ENCODE data around the gene TAS2R8. TPM values are rescaled to one million over a fixed set of nuclear protein-coding genes. Genes with fewer than 3 reads are reported as not detected.
"Not testable (repeated sequence)": the region's sequence is repeated elsewhere in the genome, so short reads cannot be mapped to it uniquely, and the experiment has no call there.

The TAS2R8 gene
- total RNA-seq, 1 donor from 2014 or later = not detected

GRCh38 chr12:10802587-10802986 lies 4.5 kb downstream of the TAS2R8 start, which contains the start of gene TAS2R7:
TSS of gene TAS2R7 (minus strand) at chr12:10802627. CDS start at chr12:10802570, 57 bp downstream.
- no peak within 1 kb of the TSS for H3K27ac Mint-ChIP-seq
- intact Hi-C loops (cut with micrococcal nuclease) = no loop called here
- peaks cover 19% of the 10 kb centered on the region for H3K27me3 Mint-ChIP-seq (ENCODE audit: low read depth)
- no peaks in the 10 kb centered on the region for H3K4me1 Mint-ChIP-seq (ENCODE audit: low read depth)
- no peak for DNase-seq (ENCODE audit: low spot score)
- H3K4me3 Mint-ChIP-seq (ENCODE audit: low read depth) = no peak within 1 kb of the TSS
- H3K9me3 Mint-ChIP-seq = no peaks in the 10 kb centered on the region
- H3K36me3 Mint-ChIP-seq (ENCODE audit: low read depth) = no peaks in the 10 kb centered on the region

- Mint-ChIP-seq H3K4me3 (ENCODE audit: low read depth) (no peak overlapping the region), H3K27me3 (ENCODE audit: low read depth) (peaks cover 23% of the 10 kb centered on the region), H3K9me3 (no peaks in the 10 kb centered on the region), H3K36me3 (ENCODE audit: low read depth) (no peaks in the 10 kb centered on the region), H3K4me1 (ENCODE audit: low read depth) (no peaks in the 10 kb centered on the region), H3K27ac (no peak overlapping the region)
- DNase-seq (ENCODE audit: low spot score) = no peak
- intact Hi-C loops (cut with micrococcal nuclease) = no loop called here
These were observed 5.3 kb downstream of the TAS2R8 start for GRCh38 chr12:10801741-10802140.

- DNase-seq (ENCODE audit: low spot score) = no peak
- peaks cover 7% of the 10 kb centered on the region for H3K27me3 Mint-ChIP-seq (ENCODE audit: low read depth)
- intact Hi-C loops (cut with micrococcal nuclease) = no loop called here
These were observed 12.9 kb downstream of the TAS2R8 start for GRCh38 chr12:10794222-10794621.

GRCh38 chr12:10791769-10792168 lies 15.3 kb downstream of the TAS2R8 start:
- H3K27ac Mint-ChIP-seq; intact Hi-C loops (cut with micrococcal nuclease); H3K4me3 Mint-ChIP-seq (ENCODE audit: low read depth); H3K4me1 Mint-ChIP-seq (ENCODE audit: low read depth); H3K27me3 Mint-ChIP-seq (ENCODE audit: low read depth); H3K9me3 Mint-ChIP-seq; DNase-seq (ENCODE audit: low spot score); H3K36me3 Mint-ChIP-seq (ENCODE audit: low read depth): not testable (repeated sequence)

More at GRCh38 chr12:10794222-10794621, 12.9 kb downstream of the TAS2R8 start:
- Mint-ChIP-seq H3K4me1 (ENCODE audit: low read depth) (no peaks in the 10 kb centered on the region), H3K27ac (no peak overlapping the region), H3K4me3 (ENCODE audit: low read depth) (no peak overlapping the region), H3K36me3 (ENCODE audit: low read depth) (no peaks in the 10 kb centered on the region), H3K9me3 (no peaks in the 10 kb centered on the region)

GRCh38 chr12:10783252-10783651 lies 23.8 kb downstream of the TAS2R8 start:
- H3K36me3 Mint-ChIP-seq (ENCODE audit: low read depth) = no peaks in the 10 kb centered on the region
- H3K4me1 Mint-ChIP-seq (ENCODE audit: low read depth) = no peaks in the 10 kb centered on the region
- intact Hi-C loops (cut with micrococcal nuclease) = no loop called here
- H3K27me3 Mint-ChIP-seq (ENCODE audit: low read depth) = peaks cover 6% of the 10 kb centered on the region
- no peak overlapping the region for H3K4me3 Mint-ChIP-seq (ENCODE audit: low read depth)
- DNase-seq (ENCODE audit: low spot score) = no peak
- no peaks in the 10 kb centered on the region for H3K9me3 Mint-ChIP-seq
- H3K27ac Mint-ChIP-seq = no peak overlapping the region

- Mint-ChIP-seq H3K4me3 (ENCODE audit: low read depth) (no peak overlapping the region), H3K4me1 (ENCODE audit: low read depth) (no peaks in the 10 kb centered on the region), H3K36me3 (ENCODE audit: low read depth) (no peaks in the 10 kb centered on the region), H3K9me3 (no peaks in the 10 kb centered on the region), H3K27ac (no peak overlapping the region), H3K27me3 (ENCODE audit: low read depth) (peaks cover 16% of the 10 kb centered on the region)
- intact Hi-C loops (cut with micrococcal nuclease) = no loop called here
- DNase-seq (ENCODE audit: low spot score) = no peak
These were observed 28.0 kb downstream of the TAS2R8 start for GRCh38 chr12:10779103-10779502.

- Mint-ChIP-seq H3K27me3 (ENCODE audit: low read depth) (peaks cover 44% of the 10 kb centered on the region), H3K27ac (no peak overlapping the region), H3K9me3 (no peaks in the 10 kb centered on the region), H3K4me1 (ENCODE audit: low read depth) (no peaks in the 10 kb centered on the region), H3K4me3 (ENCODE audit: low read depth) (no peak overlapping the region), H3K36me3 (ENCODE audit: low read depth) (no peaks in the 10 kb centered on the region)
- DNase-seq (ENCODE audit: low spot score) = no peak
- intact Hi-C loops (cut with micrococcal nuclease) = no loop called here
These were observed 35.9 kb downstream of the TAS2R8 start for GRCh38 chr12:10771132-10771733.

- DNase-seq (ENCODE audit: low spot score) = no peak
- H3K4me3 Mint-ChIP-seq (ENCODE audit: low read depth) = no peak overlapping the region
- H3K27me3 Mint-ChIP-seq (ENCODE audit: low read depth) = peaks cover 26% of the 10 kb centered on the region
- H3K9me3 Mint-ChIP-seq = peaks cover 8% of the 10 kb centered on the region
- no peaks in the 10 kb centered on the region for H3K36me3 Mint-ChIP-seq (ENCODE audit: low read depth)
- H3K27ac Mint-ChIP-seq = no peak overlapping the region
- no peaks in the 10 kb centered on the region for H3K4me1 Mint-ChIP-seq (ENCODE audit: low read depth)
- intact Hi-C loops (cut with micrococcal nuclease) = no loop called here
These were observed 47.4 kb downstream of the TAS2R8 start for GRCh38 chr12:10759657-10760056.

- peaks cover 29% of the 10 kb centered on the region for H3K27me3 Mint-ChIP-seq (ENCODE audit: low read depth)
These were observed 50.9 kb downstream of the TAS2R8 start for GRCh38 chr12:10756194-10756593.

More at GRCh38 chr12:10756194-10756593, 50.9 kb downstream of the TAS2R8 start:
- no peak overlapping the region for H3K27ac Mint-ChIP-seq
- no peak for DNase-seq (ENCODE audit: low spot score)
- no peak overlapping the region for H3K4me3 Mint-ChIP-seq (ENCODE audit: low read depth)
- H3K4me1 Mint-ChIP-seq (ENCODE audit: low read depth) = no peaks in the 10 kb centered on the region
- no peaks in the 10 kb centered on the region for H3K36me3 Mint-ChIP-seq (ENCODE audit: low read depth)
- intact Hi-C loops (cut with micrococcal nuclease) = no loop called here
- peaks cover 8% of the 10 kb centered on the region for H3K9me3 Mint-ChIP-seq

Other genes starting within 250 kb of the TAS2R8 start
- 69.4 and 70.2 TPM in 2 replicates for gene MAGOHB, start 193.7 kb downstream of the TAS2R8 start, total RNA-seq
- gene STYK1, start 133.2 kb downstream of the TAS2R8 start, total RNA-seq = not detected in 2 replicates
- gene YBX3, start 84.0 kb downstream of the TAS2R8 start, total RNA-seq = 146 and 150 TPM in 2 replicates
- gene TAS2R7, start 4.7 kb downstream of the TAS2R8 start, total RNA-seq = not detected in 2 replicates
- gene TAS2R9, start 2.9 kb upstream of the TAS2R8 start, total RNA-seq = not detected in 2 replicates
- not detected in 2 replicates for gene TAS2R10, start 19.1 kb upstream of the TAS2R8 start, total RNA-seq
- 1.6 and 1.7 TPM in 2 replicates for gene PRR4, start 42.2 kb upstream of the TAS2R8 start, total RNA-seq
- 17.2 and 22.3 TPM in 2 replicates for gene PRH1, start 77.0 kb upstream of the TAS2R8 start, total RNA-seq
- 0.74 and 0.84 TPM in 2 replicates for gene TAS2R13, start 102.3 kb upstream of the TAS2R8 start, total RNA-seq
- gene PRH2, start 122.0 kb upstream of the TAS2R8 start, total RNA-seq = not detected in 2 replicates
- 2.6 and 2.8 TPM in 2 replicates for gene TAS2R14, start 132.0 kb upstream of the TAS2R8 start, total RNA-seq
- 1.0 and 1.1 TPM in 2 replicates for gene TAS2R50, start 179.6 kb upstream of the TAS2R8 start, total RNA-seq
- gene TAS2R20, start 191.0 kb upstream of the TAS2R8 start, total RNA-seq = 1.5 and 2.5 TPM in 2 replicates
- gene TAS2R19, start 215.3 kb upstream of the TAS2R8 start, total RNA-seq = 3.1 and 3.6 TPM in 2 replicates
- 3.9 and 4.6 TPM in 2 replicates for gene TAS2R31, start 224.1 kb upstream of the TAS2R8 start, total RNA-seq

All from activated T-helper 2 cell treated with anti-CD3 and anti-CD28 coated beads, Interferon-gamma antibody, Interleukin-2, Interleukin-4, amounts not matched to agents 10 μg/mL and 5 μg/mL and 100 μg/mL, durations not matched to agents 14 hours and 24 hours and 36 hours (primary cell).